Glutamatergic neuron (in vitro differentiated cells): ENCODE data around the gene BAG2. TPM values are rescaled to one million over a fixed set of nuclear protein-coding genes. Genes with fewer than 3 reads are reported as not detected.

Source experiments
- DNase-seq: peaks from one replicate; pipeline ENCODE4 v3.0.0; 2022
- H3K27ac Mint-ChIP-seq: one replicate; pipeline ENCODE4 v1.8.0; 2020; ENCODE audit warnings: mild to moderate bottlenecking, mixed read lengths, inconsistent platforms; ENCODE audit not compliant: unreplicated experiment
- H3K27me3 Mint-ChIP-seq: one replicate; pipeline ENCODE4 v1.8.0; 2020; ENCODE audit warnings: mild to moderate bottlenecking, moderate library complexity, mixed read lengths, inconsistent platforms; ENCODE audit not compliant: unreplicated experiment
- H3K36me3 Mint-ChIP-seq: one replicate; pipeline ENCODE4 v1.8.0; 2020; ENCODE audit warnings: mild to moderate bottlenecking, mixed read lengths, inconsistent platforms; ENCODE audit not compliant: unreplicated experiment
- H3K4me1 Mint-ChIP-seq: one replicate; pipeline ENCODE4 v1.8.0; 2020; ENCODE audit warnings: mild to moderate bottlenecking, low read depth, mixed read lengths, inconsistent platforms; ENCODE audit not compliant: unreplicated experiment
- H3K4me3 Mint-ChIP-seq: one replicate; pipeline ENCODE4 v1.8.0; 2020; ENCODE audit warnings: mild to moderate bottlenecking, mixed read lengths, inconsistent platforms; ENCODE audit not compliant: unreplicated experiment
- H3K9me3 Mint-ChIP-seq: one replicate; pipeline ENCODE4 v1.8.0; 2020; ENCODE audit warnings: mild to moderate bottlenecking, moderate library complexity, mixed read lengths, inconsistent platforms; ENCODE audit not compliant: unreplicated experiment
- long read RNA-seq: library from polyadenylated mRNA; unstranded; transcript quantifications from one replicate; pipeline ENCODE4 v2.0.0, GENCODE V29; 2020; ENCODE audit not compliant: unreplicated experiment
- total RNA-seq: library from RNA; stranded (reverse); fragmentation: NEBNext Ultra II Directional; extraction: Animal tissue kit (Norgen Biotek cat#: 25700); gene quantifications from one replicate; pipeline ENCODE4 v1.2.1, GENCODE V29; 2021; ENCODE audit not compliant: unreplicated experiment
- TF ChIP-seq, protein P1 (sequence below): fragments of 200-600 bp; sonication (generic); IDR thresholded peaks from one replicate; pipeline ENCODE4 v1.5.0; 2021; ENCODE audit not compliant: partially characterized antibody, unreplicated experiment

BAG2 gene
- total RNA-seq, result 1.2 TPM
- long read RNA-seq, full-length matches to known transcripts, result 10 of 10 reads
- long read RNA-seq, partial matches to known transcripts, result 0 of 10 reads
- long read RNA-seq, other reads (novel, unspliced or antisense), result 0 of 10 reads

DNA sequence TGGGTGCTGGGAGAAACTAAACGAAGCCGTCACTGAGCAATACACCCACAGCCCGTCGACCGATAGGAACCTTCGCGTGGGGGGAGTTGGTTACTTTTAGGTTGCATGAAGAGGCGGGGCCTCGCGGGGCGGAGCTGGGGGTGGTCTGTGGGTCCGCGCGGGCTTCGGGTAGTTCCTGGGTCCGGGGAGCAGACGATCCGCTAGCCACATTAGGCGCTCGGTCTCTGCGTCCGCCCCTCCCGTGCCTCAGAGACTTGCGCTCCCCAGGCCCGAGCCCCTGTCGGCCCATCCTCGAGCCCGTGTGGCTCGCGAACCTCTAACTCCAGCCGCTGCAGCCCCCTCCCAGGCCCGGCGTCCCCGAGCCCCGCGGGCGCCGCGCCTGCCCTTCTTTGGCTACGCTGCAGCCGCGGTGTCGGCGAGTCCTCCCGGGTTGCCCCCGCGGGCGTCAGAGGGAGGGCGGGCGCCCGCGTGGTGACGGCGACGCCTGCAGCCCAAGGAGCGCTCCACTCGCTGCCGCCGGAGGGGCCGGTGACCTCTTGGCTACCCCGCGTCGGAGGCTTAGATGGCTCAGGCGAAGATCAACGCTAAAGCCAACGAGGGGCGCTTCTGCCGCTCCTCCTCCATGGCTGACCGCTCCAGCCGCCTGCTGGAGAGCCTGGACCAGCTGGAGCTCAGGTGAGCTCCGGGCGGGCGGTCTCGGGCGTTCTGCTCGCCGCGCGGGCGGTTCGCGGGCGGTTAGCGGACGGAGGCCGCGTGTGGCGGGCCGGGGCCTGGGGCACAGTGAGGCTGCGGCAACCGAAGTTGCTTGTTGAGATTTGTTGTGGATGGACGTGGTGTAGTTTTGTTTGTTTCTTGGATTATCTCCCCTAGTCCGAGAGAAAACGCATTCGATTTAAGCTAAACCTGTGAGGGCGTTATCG, at the start of gene BAG2:
Gene BAG2 (plus strand): TSS at position 191 of the 920 bp plus-strand sequence. CDS start 372 bp downstream, at position 563.
- peak; percentile 93 for DNase-seq
- no peaks in the 10 kb centered on the region for H3K36me3 Mint-ChIP-seq
- peaks cover 2% of the 10 kb centered on the region for H3K9me3 Mint-ChIP-seq
- H3K4me1 Mint-ChIP-seq, result no peaks in the 10 kb centered on the region
- H3K27ac Mint-ChIP-seq, result peak within 1 kb of the TSS; percentile 78
- H3K27me3 Mint-ChIP-seq, result no peaks in the 10 kb centered on the region
- H3K4me3 Mint-ChIP-seq, result peak within 1 kb of the TSS; percentile 96
- TF ChIP-seq, protein P1, sequence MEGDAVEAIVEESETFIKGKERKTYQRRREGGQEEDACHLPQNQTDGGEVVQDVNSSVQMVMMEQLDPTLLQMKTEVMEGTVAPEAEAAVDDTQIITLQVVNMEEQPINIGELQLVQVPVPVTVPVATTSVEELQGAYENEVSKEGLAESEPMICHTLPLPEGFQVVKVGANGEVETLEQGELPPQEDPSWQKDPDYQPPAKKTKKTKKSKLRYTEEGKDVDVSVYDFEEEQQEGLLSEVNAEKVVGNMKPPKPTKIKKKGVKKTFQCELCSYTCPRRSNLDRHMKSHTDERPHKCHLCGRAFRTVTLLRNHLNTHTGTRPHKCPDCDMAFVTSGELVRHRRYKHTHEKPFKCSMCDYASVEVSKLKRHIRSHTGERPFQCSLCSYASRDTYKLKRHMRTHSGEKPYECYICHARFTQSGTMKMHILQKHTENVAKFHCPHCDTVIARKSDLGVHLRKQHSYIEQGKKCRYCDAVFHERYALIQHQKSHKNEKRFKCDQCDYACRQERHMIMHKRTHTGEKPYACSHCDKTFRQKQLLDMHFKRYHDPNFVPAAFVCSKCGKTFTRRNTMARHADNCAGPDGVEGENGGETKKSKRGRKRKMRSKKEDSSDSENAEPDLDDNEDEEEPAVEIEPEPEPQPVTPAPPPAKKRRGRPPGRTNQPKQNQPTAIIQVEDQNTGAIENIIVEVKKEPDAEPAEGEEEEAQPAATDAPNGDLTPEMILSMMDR, result peak; percentile 8

DNA sequence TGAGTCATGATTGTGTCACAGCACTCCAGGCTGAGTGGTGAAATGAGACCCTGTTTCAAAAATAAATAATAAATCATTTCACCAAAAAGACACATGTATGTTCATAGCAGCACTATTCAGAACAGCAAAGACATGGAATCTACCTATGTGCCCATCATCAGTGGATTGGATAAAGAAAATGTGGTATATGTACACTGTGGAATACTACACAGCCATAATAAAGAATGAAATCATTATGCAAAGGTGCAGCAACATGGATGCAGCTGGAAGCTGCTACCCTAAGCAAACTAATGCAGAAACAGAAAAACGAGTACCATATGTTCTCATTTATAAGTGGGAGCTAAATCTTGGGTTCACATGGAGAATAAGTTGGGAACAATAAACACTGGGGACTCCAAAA, 49.0 kb upstream of the BAG2 start:
- TF ChIP-seq, protein P1, result no peak
- Mint-ChIP-seq H3K36me3 (peaks cover 6% of the 10 kb centered on the region), H3K27me3 (peaks cover 2% of the 10 kb centered on the region), H3K4me1 (no peaks in the 10 kb centered on the region), H3K4me3 (no peak overlapping the region), H3K9me3 (peaks cover 2% of the 10 kb centered on the region), H3K27ac (no peak overlapping the region)
- DNase-seq, result no peak

DNA sequence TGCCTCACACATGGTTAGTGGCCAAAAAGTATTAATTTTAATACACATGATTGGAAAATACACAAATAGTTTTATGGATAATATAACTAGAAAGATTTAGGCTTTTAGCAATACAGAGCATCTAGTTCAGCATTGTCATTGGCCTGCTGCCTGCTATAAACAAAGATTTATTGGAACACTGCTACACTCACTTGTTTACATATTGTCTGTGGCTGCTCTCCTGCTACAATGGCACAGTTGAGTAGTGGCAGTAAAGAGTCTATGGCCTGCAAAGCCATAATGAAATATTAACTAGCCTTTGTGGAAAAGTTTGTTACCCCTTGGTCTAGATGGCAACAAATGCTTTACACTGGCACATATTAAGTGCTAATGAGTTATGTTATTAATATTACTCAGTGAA, 44.4 kb upstream of the BAG2 start:
- Mint-ChIP-seq H3K4me3 (no peak overlapping the region), H3K4me1 (no peaks in the 10 kb centered on the region), H3K27me3 (no peaks in the 10 kb centered on the region), H3K36me3 (no peaks in the 10 kb centered on the region), H3K9me3 (no peaks in the 10 kb centered on the region), H3K27ac (no peak overlapping the region)
- TF ChIP-seq, protein P1, result no peak
- DNase-seq, result no peak

DNA sequence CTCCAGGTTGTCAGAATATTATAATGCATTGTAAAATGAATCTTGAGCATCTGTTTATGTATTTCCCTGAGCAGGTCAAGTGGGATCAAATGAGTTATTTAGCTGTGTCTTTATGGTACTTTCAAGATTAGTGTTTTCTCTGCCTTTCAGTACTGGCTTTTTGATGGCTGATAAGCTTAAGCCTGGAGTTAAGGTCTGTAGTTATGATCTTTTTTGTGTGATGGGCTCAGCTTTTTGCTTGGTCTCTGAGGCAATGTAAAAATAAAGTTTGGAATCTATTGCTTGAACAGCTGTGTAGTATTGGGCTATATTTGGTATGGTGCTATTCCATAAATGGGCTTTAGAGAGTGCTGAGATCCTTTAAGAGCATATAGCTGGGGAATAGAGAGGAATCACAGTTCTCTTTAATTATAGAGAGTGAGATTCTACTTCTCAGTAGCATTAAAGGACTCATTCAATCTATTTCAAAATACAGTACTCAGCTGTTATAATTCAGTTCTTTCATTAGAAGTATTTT, 41.4 kb upstream of the BAG2 start:
- Mint-ChIP-seq H3K4me3 (no peak overlapping the region), H3K9me3 (no peaks in the 10 kb centered on the region), H3K27me3 (no peaks in the 10 kb centered on the region), H3K27ac (no peak overlapping the region), H3K4me1 (no peaks in the 10 kb centered on the region), H3K36me3 (no peaks in the 10 kb centered on the region)
- DNase-seq, result no peak
- TF ChIP-seq, protein P1, result no peak

DNA sequence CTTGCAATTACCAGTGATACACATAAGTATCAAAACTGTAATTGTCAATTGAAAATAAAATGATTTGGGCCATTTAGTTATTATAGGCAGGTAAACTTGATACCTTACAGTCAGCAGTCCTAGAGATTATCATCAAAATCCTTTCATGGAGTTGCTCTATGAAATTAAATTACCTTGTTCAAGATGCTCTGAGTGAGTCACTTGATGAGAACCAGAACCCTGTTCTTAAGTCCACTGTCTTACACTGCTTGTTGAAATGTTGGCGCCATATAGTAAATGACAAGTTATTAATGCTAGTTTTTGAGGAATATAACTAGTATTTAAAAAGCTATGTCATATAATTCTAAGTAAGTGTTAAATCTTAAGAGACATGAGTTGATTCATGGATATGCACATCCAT, 37.2 kb upstream of the BAG2 start:
- no peak for DNase-seq
- H3K4me1 Mint-ChIP-seq, result peaks cover 2% of the 10 kb centered on the region
- no peak overlapping the region for H3K4me3 Mint-ChIP-seq
- H3K27me3 Mint-ChIP-seq, result no peaks in the 10 kb centered on the region
- H3K36me3 Mint-ChIP-seq, result no peaks in the 10 kb centered on the region
- H3K27ac Mint-ChIP-seq, result no peak overlapping the region
- H3K9me3 Mint-ChIP-seq, result peaks cover 2% of the 10 kb centered on the region
- TF ChIP-seq, protein P1, result no peak
